GM12891 (cell line): Measurements from ENCODE around the gene SAGE1.

ENCODE experiments used
- POLR2A ChIP-seq: IDR thresholded peaks from 2 replicates; pipeline ENCODE4 v1.6.1; 2011; ENCODE audit warnings: low read depth, low read length, control low read depth
- POLR2AphosphoS5 ChIP-seq: IDR thresholded peaks from 2 replicates; pipeline ENCODE4 v1.6.1; 2011; ENCODE audit warnings: low read depth, low read length, control low read depth
- SPI1 ChIP-seq: IDR thresholded peaks from 2 replicates; pipeline ENCODE4 v1.6.1; 2011; ENCODE audit warnings: low read depth, low read length, control low read depth
- TAF1 ChIP-seq: IDR thresholded peaks from 2 replicates; pipeline ENCODE4 v1.6.1; 2011; ENCODE audit warnings: low read depth, low read length, control low read depth

DNA sequence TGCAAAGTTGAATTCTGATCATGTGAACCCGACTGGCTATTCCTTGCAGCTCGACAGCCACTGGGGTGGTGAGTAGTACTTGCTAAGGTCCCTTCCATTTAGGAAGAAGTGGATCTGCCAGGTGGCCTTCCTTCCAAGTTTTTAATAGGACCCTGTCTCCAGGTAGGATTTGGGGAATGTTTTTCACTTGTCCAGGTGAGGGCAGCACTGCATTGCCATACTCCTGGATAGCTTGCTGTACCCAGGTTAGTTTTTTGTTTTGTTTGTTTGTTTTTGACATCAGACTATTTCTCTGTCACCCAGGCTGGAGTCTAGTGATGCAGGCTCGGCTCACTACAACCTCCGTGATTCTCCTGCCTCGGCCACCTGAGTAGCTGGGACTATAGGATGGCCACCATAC, 29.8 kb downstream of the SAGE1 start:
- TF ChIP-seq POLR2AphosphoS5: no peak
- no peak for TF ChIP-seq POLR2A
- no peak for TF ChIP-seq TAF1
- no peak for TF ChIP-seq SPI1
